Keratinocyte (primary cell): Measurements from ENCODE around the gene AGFG2. TPM values are rescaled to one million over a fixed set of nuclear protein-coding genes. Genes with fewer than 3 reads are reported as not detected.

ENCODE experiments used
- DNase-seq: peaks from one replicate; pipeline ENCODE4 v3.0.0-alpha.2; 2011; ENCODE audit warnings: low read depth, missing footprints, low spot score
- FAIRE-seq: peaks from 2 replicates; lab custom pipeline; 2011; peaks lifted over from hg19 to GRCh38; lab: Jason Lieb, UNC
- H2AFZ ChIP-seq: 2 replicates; pipeline ENCODE4 v1.6.0; 2012; ENCODE audit warnings: low read length, control low read depth, inconsistent platforms; ENCODE audit not compliant: control insufficient read depth
- H3K27ac ChIP-seq: 2 replicates; pipeline ENCODE4 v1.5.1; 2011; ENCODE audit warnings: low read length; ENCODE audit not compliant: control insufficient read depth, insufficient read depth
- H3K27me3 ChIP-seq: 3 replicates; pipeline ENCODE4 v1.6.0; 2011; ENCODE audit warnings: low read length; ENCODE audit not compliant: control insufficient read depth, insufficient read depth; ENCODE audit errors: extremely low read depth
- H3K36me3 ChIP-seq, 2 experiments: 2 replicates in 1 of 2; 3 replicates in 1 of 2; pipeline ENCODE4 v1.5.1; 2011; ENCODE audit warnings: low read length in 2 of 2, mild to moderate bottlenecking in 1 of 2; ENCODE audit not compliant: control insufficient read depth in 2 of 2, insufficient read depth in 2 of 2; ENCODE audit errors: extremely low read depth in 1 of 2
- H3K4me1 ChIP-seq: 3 replicates; pipeline ENCODE4 v1.5.1; 2011; ENCODE audit warnings: low read length; ENCODE audit not compliant: control insufficient read depth, insufficient read depth; ENCODE audit errors: extremely low read depth
- H3K4me2 ChIP-seq: 3 replicates; pipeline ENCODE4 v1.6.0; 2011; ENCODE audit warnings: low read depth, low read length; ENCODE audit not compliant: control insufficient read depth, insufficient read depth; ENCODE audit errors: extremely low read depth
- H3K4me3 ChIP-seq, 3 experiments: fragments of 200-600 bp in 1 of 3; sonication (generic) in 1 of 3; 2 replicates in 2 of 3; 3 replicates in 1 of 3; pipeline ENCODE4 v1.5.1; 2011 to 2016; ENCODE audit warnings: low read length in 3 of 3, mild to moderate bottlenecking in 3 of 3, control low read depth in 2 of 3, inconsistent platforms in 1 of 3, low read depth in 1 of 3, mixed read lengths in 1 of 3, mixed run types in 1 of 3, moderate library complexity in 1 of 3; ENCODE audit not compliant: control insufficient read depth in 2 of 3, insufficient read depth in 2 of 3; ENCODE audit errors: extremely low read depth in 1 of 3
- H3K79me2 ChIP-seq: 2 replicates; pipeline ENCODE4 v1.6.0; 2012; ENCODE audit warnings: low read length; ENCODE audit not compliant: control insufficient read depth, insufficient read depth
- H3K9ac ChIP-seq: 3 replicates; pipeline ENCODE4 v1.6.0; 2011; ENCODE audit warnings: low read length; ENCODE audit not compliant: control insufficient read depth, insufficient read depth; ENCODE audit errors: extremely low read depth
- H3K9me1 ChIP-seq: 3 replicates; pipeline ENCODE4 v1.6.0; 2011; ENCODE audit warnings: low read length; ENCODE audit not compliant: control insufficient read depth, insufficient read depth; ENCODE audit errors: extremely low read depth
- H3K9me3 ChIP-seq: 2 replicates; pipeline ENCODE4 v1.5.1; 2012; ENCODE audit warnings: low read depth, low read length; ENCODE audit not compliant: control insufficient read depth
- H4K20me1 ChIP-seq: 3 replicates; pipeline ENCODE4 v1.6.0; 2011; ENCODE audit warnings: low read length; ENCODE audit not compliant: control insufficient read depth, insufficient read depth; ENCODE audit errors: extremely low read depth
- CTCF ChIP-seq, 3 experiments: IDR thresholded peaks in 1 of 3; conservative IDR thresholded peaks in 1 of 3; optimal IDR thresholded peaks in 1 of 3; 2 replicates in 2 of 3; 3 replicates in 1 of 3; pipeline versions ENCODE3 to v1.5.1; 2011; ENCODE audit warnings: low read length in 3 of 3, mild to moderate bottlenecking in 3 of 3, moderate library complexity in 2 of 3, control low read depth in 1 of 3, inconsistent platforms in 1 of 3; ENCODE audit not compliant: insufficient read depth in 2 of 3; ENCODE audit errors: extremely low read depth in 1 of 3
- EZH2 ChIP-seq: IDR thresholded peaks from one replicate; pipeline ENCODE4 v1.6.1; 2012; ENCODE audit warnings: inconsistent platforms, mild to moderate bottlenecking, low read length, moderate library complexity
- dilution Hi-C: fragments of 300-500 bp; cut with MboI; formaldehyde crosslinking; loops from one replicate; pipeline ENCODE4 v1.7.0; 2020; ENCODE audit warnings: low sequenced_read_pairs; ENCODE audit not compliant: extremely low pct_ligation_motif_present
- polyA plus RNA-seq, 5 experiments: library from polyadenylated mRNA; depleted of rRNA in 3 of 5; stranded (reverse) in 3 of 5; stranded (forward) in 1 of 5; unstranded in 1 of 5; fragments of >200 nt; gene quantifications; 1 replicate in 1 of 5; 2 replicates in 3 of 5; 3 replicates in 1 of 5; pipeline versions ENCODE4 v1.2.1 to v1.2.3, GENCODE V29; 2011 to 2012; ENCODE audit warnings: missing spikeins in 2 of 5, low read depth in 1 of 5, low replicate concordance in 1 of 5

AGFG2 gene
- polyA plus RNA-seq, 1 donor (not counting 4 experiments of a cell fraction or from before 2014, with no cell fraction given): 3.4 TPM

- Histone ChIP-seq H3K9me3 (no peaks in the 10 kb centered on the region), H3K27me3 (peaks cover 4% of the 10 kb centered on the region), H3K27ac (peak overlapping the region; percentile 88), H3K9ac (peak overlapping the region; percentile 90), H3K36me3 (peaks cover 9 to 23% of the 10 kb centered on the region in 2 experiments), H3K4me2 (peak overlapping the region; percentile 85), H4K20me1 (peaks cover 8% of the 10 kb centered on the region), H3K79me2 (peaks cover 13% of the 10 kb centered on the region), H3K4me1 (peaks cover 32% of the 10 kb centered on the region), H3K9me1 (no peaks in the 10 kb centered on the region), H3K4me3 (peak overlapping the region; percentile 88 to 96 (median 90)), H2AFZ (peak overlapping the region; percentile 66)
- dilution Hi-C loops: no loop called here
- FAIRE-seq (no peak), DNase-seq (peak; percentile 36)
- no peak for TF ChIP-seq CTCF (optimal IDR thresholded peaks at IDR 0.05 in 1 of 3, IDR thresholded peaks at IDR 0.05 in 1 of 3, conservative IDR thresholded peaks at IDR 0.05 in 1 of 3; ENCODE audit: extremely low read depth in 1 of 3, insufficient read depth in 2 of 3, low read length in 3 of 3)
- no peak for TF ChIP-seq EZH2
Measured at GRCh38 chr7:100584683-100585510, 45.9 kb downstream of the AGFG2 start.

- Histone ChIP-seq H3K4me3 (peak within 1 kb of the TSS; percentile 88 to 96 (median 90)), H3K27me3 (peaks cover 8% of the 10 kb centered on the region), H3K27ac (peak within 1 kb of the TSS; percentile 88), H3K9ac (peak within 1 kb of the TSS; percentile 90), H3K79me2 (peaks cover 13% of the 10 kb centered on the region), H3K4me2 (peak within 1 kb of the TSS; percentile 99), H3K36me3 (peaks cover 9 to 20% of the 10 kb centered on the region in 2 experiments), H3K9me3 (no peaks in the 10 kb centered on the region), H3K4me1 (peaks cover 32% of the 10 kb centered on the region), H3K9me1 (no peaks in the 10 kb centered on the region), H4K20me1 (peaks cover 8% of the 10 kb centered on the region), H2AFZ (peak within 1 kb of the TSS; percentile 95)
- dilution Hi-C loops: no loop called here
- TF ChIP-seq EZH2: no peak
- no peak for TF ChIP-seq CTCF (optimal IDR thresholded peaks at IDR 0.05 in 1 of 3, IDR thresholded peaks at IDR 0.05 in 1 of 3, conservative IDR thresholded peaks at IDR 0.05 in 1 of 3; ENCODE audit: extremely low read depth in 1 of 3, insufficient read depth in 2 of 3, low read length in 3 of 3)
- FAIRE-seq (peak; percentile 84), DNase-seq (no peak)
Measured at GRCh38 chr7:100585511-100586265, 46.7 kb downstream of the AGFG2 start, which contains the start of gene LRCH4. TSS of gene LRCH4 (minus strand) at chr7:100586129. CDS start at chr7:100586100, 29 bp downstream.
